WTC11 (cell line): Measurements from ENCODE around the gene PLXDC2.

Experiments
- SP1 ChIP-seq: sonication (generic); formaldehyde crosslinking; conservative IDR thresholded peaks from 2 replicates; pipeline ENCODE4 v1.8.1; 2022; ENCODE audit warnings: missing genetic modification reagents
- TF ChIP-seq, protein P1 (sequence below): sonication (generic); formaldehyde crosslinking; IDR thresholded peaks from 2 replicates; pipeline ENCODE4 v1.8.0; 2022; ENCODE audit warnings: mild to moderate bottlenecking, missing genetic modification reagents
- TF ChIP-seq, protein P2 (sequence below): fragments of 200-600 bp; IDR thresholded peaks from 2 replicates; pipeline ENCODE4 v1.8.0; 2022; ENCODE audit warnings: antibody characterized with exemption

GRCh38 chr10:19937989-19938388 lies 121.8 kb downstream of the PLXDC2 start:
- TF ChIP-seq, protein P1, sequence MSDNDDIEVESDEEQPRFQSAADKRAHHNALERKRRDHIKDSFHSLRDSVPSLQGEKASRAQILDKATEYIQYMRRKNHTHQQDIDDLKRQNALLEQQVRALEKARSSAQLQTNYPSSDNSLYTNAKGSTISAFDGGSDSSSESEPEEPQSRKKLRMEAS (CRISPR knock-in tag): no peak
- TF ChIP-seq SP1: no peak
- TF ChIP-seq, protein P2, sequence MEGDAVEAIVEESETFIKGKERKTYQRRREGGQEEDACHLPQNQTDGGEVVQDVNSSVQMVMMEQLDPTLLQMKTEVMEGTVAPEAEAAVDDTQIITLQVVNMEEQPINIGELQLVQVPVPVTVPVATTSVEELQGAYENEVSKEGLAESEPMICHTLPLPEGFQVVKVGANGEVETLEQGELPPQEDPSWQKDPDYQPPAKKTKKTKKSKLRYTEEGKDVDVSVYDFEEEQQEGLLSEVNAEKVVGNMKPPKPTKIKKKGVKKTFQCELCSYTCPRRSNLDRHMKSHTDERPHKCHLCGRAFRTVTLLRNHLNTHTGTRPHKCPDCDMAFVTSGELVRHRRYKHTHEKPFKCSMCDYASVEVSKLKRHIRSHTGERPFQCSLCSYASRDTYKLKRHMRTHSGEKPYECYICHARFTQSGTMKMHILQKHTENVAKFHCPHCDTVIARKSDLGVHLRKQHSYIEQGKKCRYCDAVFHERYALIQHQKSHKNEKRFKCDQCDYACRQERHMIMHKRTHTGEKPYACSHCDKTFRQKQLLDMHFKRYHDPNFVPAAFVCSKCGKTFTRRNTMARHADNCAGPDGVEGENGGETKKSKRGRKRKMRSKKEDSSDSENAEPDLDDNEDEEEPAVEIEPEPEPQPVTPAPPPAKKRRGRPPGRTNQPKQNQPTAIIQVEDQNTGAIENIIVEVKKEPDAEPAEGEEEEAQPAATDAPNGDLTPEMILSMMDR: no peak
